A172 (cell line): ENCODE data around the gene ASPDH. TPM values are rescaled to one million over a fixed set of nuclear protein-coding genes. Genes with fewer than 3 reads are reported as not detected.

ENCODE experiments used
- DNase-seq: peaks from one replicate; pipeline ENCODE4 v3.0.0-alpha.2; 2015; ENCODE audit warnings: low spot score
- total RNA-seq: library from RNA; depleted of rRNA; stranded (reverse); fragments of >200 nt; shearing (Covaris generic); gene quantifications from 2 replicates; pipeline ENCODE4 v1.2.3, GENCODE V29; 2014

Gene ASPDH
- total RNA-seq, 1 experiment from 2014 or later: not detected

GRCh38 chr19:50496189-50497021 lies 17.3 kb downstream of the ASPDH start:
- DNase-seq: peak; percentile 25

- DNase-seq: no peak
Measured at GRCh38 chr19:50495020-50495531, 18.6 kb downstream of the ASPDH start.

- no peak for DNase-seq
Measured at GRCh38 chr19:50494186-50495019, 19.3 kb downstream of the ASPDH start.

- DNase-seq: no peak
Measured at GRCh38 chr19:50493171-50493570, 20.5 kb downstream of the ASPDH start.

GRCh38 chr19:50492303-50493052 lies 21.2 kb downstream of the ASPDH start:
- DNase-seq: no peak

GRCh38 chr19:50490991-50491472 lies 22.7 kb downstream of the ASPDH start:
- no peak for DNase-seq

- no peak for DNase-seq
Measured at GRCh38 chr19:50490411-50490811, 23.3 kb downstream of the ASPDH start.

- DNase-seq: no peak
Measured at GRCh38 chr19:50489461-50490011, 24.2 kb downstream of the ASPDH start.

GRCh38 chr19:50488389-50489194 lies 25.1 kb downstream of the ASPDH start:
- no peak for DNase-seq

- DNase-seq: peak; percentile 16
Measured at GRCh38 chr19:50486823-50487515, 26.7 kb downstream of the ASPDH start.

GRCh38 chr19:50485284-50485955 lies 28.3 kb downstream of the ASPDH start:
- no peak for DNase-seq

GRCh38 chr19:50482916-50483315 lies 30.8 kb downstream of the ASPDH start:
- no peak for DNase-seq

- no peak for DNase-seq
Measured at GRCh38 chr19:50482271-50482855, 31.4 kb downstream of the ASPDH start.

GRCh38 chr19:50481351-50482149 lies 32.2 kb downstream of the ASPDH start:
- no peak for DNase-seq

- DNase-seq: no peak
Measured at GRCh38 chr19:50480281-50481111, 33.2 kb downstream of the ASPDH start.

- no peak for DNase-seq
Measured at GRCh38 chr19:50479761-50480251, 33.9 kb downstream of the ASPDH start.
